ENCODE data around the gene MTUS2.

The MTUS2 gene

DNA sequence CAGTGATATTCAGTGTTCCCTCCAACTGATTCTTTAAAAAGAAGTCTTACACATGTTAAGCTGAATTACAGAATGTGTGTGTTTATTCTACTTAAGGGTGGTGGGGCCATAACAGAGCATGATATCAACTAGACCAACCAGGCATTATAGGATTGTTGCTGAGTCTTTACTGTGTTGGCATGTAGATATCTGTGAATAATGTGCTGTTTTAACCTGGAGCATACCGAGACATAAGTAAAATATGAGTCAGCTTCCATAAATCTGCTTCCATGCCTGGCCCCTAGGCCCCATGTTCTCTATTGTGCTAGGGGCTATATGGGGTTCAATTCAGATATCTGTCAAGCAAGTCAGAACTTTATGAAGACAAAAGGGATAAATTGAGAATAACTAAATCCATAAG, 295.7 kb downstream of the MTUS2 start:
- no peak overlapping the region for H3K4me3 ChIP-seq (ENCODE audit: low read depth, low read length)
- no peak for TF ChIP-seq POLR2A (IDR thresholded peaks at IDR 0.05; ENCODE audit: extremely low read depth, insufficient read length)
- TF ChIP-seq, protein P1, sequence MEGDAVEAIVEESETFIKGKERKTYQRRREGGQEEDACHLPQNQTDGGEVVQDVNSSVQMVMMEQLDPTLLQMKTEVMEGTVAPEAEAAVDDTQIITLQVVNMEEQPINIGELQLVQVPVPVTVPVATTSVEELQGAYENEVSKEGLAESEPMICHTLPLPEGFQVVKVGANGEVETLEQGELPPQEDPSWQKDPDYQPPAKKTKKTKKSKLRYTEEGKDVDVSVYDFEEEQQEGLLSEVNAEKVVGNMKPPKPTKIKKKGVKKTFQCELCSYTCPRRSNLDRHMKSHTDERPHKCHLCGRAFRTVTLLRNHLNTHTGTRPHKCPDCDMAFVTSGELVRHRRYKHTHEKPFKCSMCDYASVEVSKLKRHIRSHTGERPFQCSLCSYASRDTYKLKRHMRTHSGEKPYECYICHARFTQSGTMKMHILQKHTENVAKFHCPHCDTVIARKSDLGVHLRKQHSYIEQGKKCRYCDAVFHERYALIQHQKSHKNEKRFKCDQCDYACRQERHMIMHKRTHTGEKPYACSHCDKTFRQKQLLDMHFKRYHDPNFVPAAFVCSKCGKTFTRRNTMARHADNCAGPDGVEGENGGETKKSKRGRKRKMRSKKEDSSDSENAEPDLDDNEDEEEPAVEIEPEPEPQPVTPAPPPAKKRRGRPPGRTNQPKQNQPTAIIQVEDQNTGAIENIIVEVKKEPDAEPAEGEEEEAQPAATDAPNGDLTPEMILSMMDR (IDR thresholded peaks at IDR 0.05; ENCODE audit: low read depth, low read length) = no peak
- TF ChIP-seq MYC (IDR thresholded peaks at IDR 0.05; ENCODE audit: low read depth, low read length) = no peak
- TF ChIP-seq, protein P2, sequence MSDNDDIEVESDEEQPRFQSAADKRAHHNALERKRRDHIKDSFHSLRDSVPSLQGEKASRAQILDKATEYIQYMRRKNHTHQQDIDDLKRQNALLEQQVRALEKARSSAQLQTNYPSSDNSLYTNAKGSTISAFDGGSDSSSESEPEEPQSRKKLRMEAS (IDR thresholded peaks at IDR 0.05; ENCODE audit: low read depth, low read length) = no peak
- no peak for DNase-seq (ENCODE audit: low read depth)

DNA sequence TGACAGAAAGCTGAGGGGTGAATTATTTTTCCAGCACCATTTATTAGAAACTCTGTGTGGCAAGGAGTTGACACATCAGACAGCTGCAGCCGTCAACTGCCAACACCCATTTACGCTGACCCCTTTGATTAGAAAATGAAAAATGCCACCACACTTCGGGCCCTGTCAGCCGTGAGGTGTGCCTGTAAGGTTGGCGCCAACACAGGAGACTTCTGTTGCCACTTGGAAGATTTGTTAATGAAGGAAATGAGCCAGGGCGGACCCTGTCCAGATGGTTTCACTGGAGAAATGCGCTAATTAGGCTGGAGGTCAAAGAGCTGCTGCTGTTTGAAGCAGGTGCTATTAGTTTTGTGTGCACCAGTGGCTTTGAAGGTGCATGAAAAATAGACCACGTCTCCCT, 297.5 kb downstream of the MTUS2 start:
- no peak overlapping the region for H3K4me3 ChIP-seq (ENCODE audit: low read depth, low read length)
- no peak for TF ChIP-seq POLR2A (IDR thresholded peaks at IDR 0.05; ENCODE audit: extremely low read depth, insufficient read length)
- TF ChIP-seq, protein P1 (IDR thresholded peaks at IDR 0.05; ENCODE audit: low read depth, low read length) = no peak
- TF ChIP-seq MYC (IDR thresholded peaks at IDR 0.05; ENCODE audit: low read depth, low read length) = no peak
- TF ChIP-seq, protein P2 (IDR thresholded peaks at IDR 0.05; ENCODE audit: low read depth, low read length) = no peak
- no peak for DNase-seq (ENCODE audit: low read depth)

DNA sequence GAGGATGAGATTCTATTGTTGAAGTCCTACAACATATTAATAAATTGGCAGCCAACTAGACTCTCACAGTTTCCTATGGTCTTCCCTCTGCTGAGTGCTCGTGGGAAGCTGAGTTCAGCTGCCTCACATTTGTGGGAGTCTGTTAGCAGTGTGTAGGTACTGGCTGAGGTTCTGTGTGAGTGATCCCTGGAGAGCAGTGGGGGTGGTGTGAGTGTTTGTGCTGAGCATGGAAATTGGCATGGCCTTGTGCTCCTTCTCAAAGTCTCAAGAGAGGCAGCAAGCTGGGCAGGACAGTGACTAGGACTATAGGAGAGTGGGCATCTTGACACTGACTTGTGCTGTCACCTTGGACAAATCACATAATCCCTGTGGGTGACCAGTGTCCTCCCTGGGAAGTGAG, 298.3 kb downstream of the MTUS2 start:
- no peak for DNase-seq (ENCODE audit: low read depth)
- H3K4me3 ChIP-seq (ENCODE audit: low read depth, low read length) = no peak overlapping the region
- TF ChIP-seq, protein P2 (IDR thresholded peaks at IDR 0.05; ENCODE audit: low read depth, low read length) = no peak
- TF ChIP-seq MYC (IDR thresholded peaks at IDR 0.05; ENCODE audit: low read depth, low read length) (no peak), POLR2A (IDR thresholded peaks at IDR 0.05; ENCODE audit: extremely low read depth, insufficient read length) (no peak)
- TF ChIP-seq, protein P1 (IDR thresholded peaks at IDR 0.05; ENCODE audit: low read depth, low read length) = no peak

DNA sequence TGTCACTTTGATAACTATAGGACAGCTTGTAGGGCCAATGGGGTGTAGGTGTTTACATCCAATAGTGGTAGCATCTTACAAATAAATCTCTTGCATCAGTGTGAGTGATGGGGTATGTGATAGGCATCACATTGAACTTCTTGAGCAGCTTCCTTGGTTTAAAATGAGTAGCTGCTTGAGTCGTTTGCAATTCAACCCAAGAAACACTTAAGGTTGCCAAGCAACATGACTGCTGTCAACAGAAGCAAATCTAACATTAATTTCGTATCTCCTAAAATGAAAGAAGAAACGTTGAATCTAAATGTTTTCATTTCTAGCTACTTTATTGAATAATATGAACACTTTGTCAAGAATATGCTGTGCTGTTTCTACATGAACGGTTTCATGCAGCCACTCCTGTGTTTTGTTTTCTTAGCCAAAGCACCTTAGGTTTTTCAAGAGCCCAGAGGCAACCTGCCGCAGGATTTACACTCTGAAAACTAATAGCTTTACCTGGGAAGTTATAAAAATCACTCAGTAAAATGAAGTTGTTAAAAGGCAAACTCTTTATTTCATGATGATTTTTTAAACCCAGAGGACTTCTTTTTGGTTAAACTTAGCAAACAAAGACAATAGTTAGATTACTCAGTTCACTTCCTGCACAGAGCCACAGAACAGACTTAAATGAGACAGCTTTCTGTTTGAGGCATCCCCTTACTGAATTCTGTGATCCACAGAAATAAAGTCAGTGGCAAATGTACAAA, 305.2 kb downstream of the MTUS2 start:
- no peak for TF ChIP-seq MYC (IDR thresholded peaks at IDR 0.05; ENCODE audit: low read depth, low read length)
- TF ChIP-seq, protein P2 (IDR thresholded peaks at IDR 0.05; ENCODE audit: low read depth, low read length) = no peak
- TF ChIP-seq POLR2A (IDR thresholded peaks at IDR 0.05; ENCODE audit: extremely low read depth, insufficient read length) = no peak
- TF ChIP-seq, protein P1 (IDR thresholded peaks at IDR 0.05; ENCODE audit: low read depth, low read length) = no peak
- no peak overlapping the region for H3K4me3 ChIP-seq (ENCODE audit: low read depth, low read length)
- DNase-seq (ENCODE audit: low read depth) = no peak

DNA sequence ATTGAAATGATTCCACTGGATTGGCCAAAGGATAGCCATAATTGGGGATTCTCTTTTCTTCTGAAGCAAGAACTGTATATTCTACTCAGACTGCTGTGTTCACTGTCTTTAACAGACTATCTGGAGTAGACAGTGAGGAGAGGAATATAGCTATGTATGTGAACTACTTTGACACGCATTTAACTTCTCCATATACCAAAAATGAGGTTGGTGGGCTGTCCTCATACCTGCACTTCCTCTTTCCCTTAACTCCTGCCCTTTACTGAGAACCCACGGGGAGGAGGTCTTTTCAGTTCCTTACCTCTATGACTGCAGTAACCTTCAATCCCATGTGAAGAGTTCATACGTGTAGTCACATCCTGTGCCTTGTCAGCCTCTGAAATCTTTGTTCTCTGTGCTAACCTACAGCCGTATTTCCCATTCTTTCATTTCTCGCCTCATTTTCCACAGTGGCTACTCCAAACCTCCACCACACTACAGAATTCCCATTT, 305.8 kb downstream of the MTUS2 start:
- TF ChIP-seq, protein P2 (IDR thresholded peaks at IDR 0.05; ENCODE audit: low read depth, low read length) = no peak
- TF ChIP-seq, protein P1 (IDR thresholded peaks at IDR 0.05; ENCODE audit: low read depth, low read length) = no peak
- TF ChIP-seq POLR2A (IDR thresholded peaks at IDR 0.05; ENCODE audit: extremely low read depth, insufficient read length) = no peak
- TF ChIP-seq MYC (IDR thresholded peaks at IDR 0.05; ENCODE audit: low read depth, low read length) = no peak
- peak; percentile 33 for DNase-seq (ENCODE audit: low read depth)
- H3K4me3 ChIP-seq (ENCODE audit: low read depth, low read length) = no peak overlapping the region
